ENCODE data around the gene REEP3.

- TF ChIP-seq CTCF (IDR thresholded peaks at IDR 0.05): no peak
- TF ChIP-seq POLR2A (IDR thresholded peaks at IDR 0.05): no peak
Measured at GRCh38 chr10:63628526-63629362, 107.5 kb downstream of the REEP3 start.
